Lower leg skin (tissue), 3 donors: ENCODE measurements around the gene GLS.

Experiments
- POLR2A ChIP-seq, 2 donors: fragments of 450-650 bp; IDR thresholded peaks; one replicate each; pipeline ENCODE4 v1.6.1; 2016 to 2017; ENCODE audit warnings: antibody characterized with exemption in 2 of 2, mild to moderate bottlenecking in 1 of 2, moderate library complexity in 1 of 2
- TF ChIP-seq, protein P1 (sequence below), 3 donors: fragments of 450-650 bp; IDR thresholded peaks; one replicate each; pipeline ENCODE4 v1.5.1; 2016; ENCODE audit warnings: antibody characterized with exemption in 3 of 3, mild to moderate bottlenecking in 3 of 3, moderate library complexity in 2 of 3

DNA sequence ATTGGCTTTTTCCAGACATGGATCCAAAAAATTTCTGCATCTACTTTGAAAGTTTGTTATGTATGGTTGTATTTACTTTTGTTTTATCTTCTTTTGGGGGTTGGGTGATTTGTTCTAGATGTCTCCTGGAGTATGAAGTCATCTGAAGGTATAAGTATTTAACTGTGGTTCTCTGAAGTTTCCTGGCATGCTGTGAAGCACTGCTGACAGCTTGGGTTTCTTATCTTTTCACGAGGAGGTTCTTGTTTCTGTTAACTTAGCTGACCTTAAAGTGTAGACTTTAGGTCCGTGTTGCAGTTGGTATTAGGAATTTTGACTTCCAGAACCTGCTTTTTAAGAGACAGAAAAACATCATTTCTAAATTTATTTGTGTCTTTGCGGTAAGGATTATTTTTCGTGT, 15.9 kb downstream of the GLS start:
- TF ChIP-seq, protein P1, sequence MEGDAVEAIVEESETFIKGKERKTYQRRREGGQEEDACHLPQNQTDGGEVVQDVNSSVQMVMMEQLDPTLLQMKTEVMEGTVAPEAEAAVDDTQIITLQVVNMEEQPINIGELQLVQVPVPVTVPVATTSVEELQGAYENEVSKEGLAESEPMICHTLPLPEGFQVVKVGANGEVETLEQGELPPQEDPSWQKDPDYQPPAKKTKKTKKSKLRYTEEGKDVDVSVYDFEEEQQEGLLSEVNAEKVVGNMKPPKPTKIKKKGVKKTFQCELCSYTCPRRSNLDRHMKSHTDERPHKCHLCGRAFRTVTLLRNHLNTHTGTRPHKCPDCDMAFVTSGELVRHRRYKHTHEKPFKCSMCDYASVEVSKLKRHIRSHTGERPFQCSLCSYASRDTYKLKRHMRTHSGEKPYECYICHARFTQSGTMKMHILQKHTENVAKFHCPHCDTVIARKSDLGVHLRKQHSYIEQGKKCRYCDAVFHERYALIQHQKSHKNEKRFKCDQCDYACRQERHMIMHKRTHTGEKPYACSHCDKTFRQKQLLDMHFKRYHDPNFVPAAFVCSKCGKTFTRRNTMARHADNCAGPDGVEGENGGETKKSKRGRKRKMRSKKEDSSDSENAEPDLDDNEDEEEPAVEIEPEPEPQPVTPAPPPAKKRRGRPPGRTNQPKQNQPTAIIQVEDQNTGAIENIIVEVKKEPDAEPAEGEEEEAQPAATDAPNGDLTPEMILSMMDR (IDR thresholded peaks at IDR 0.05), result no peak
- TF ChIP-seq POLR2A (IDR thresholded peaks at IDR 0.05), result no peak
